Suprapubic skin (tissue), 3 donors: Measurements from ENCODE around the gene ZNF593.

Source experiments
- CTCF ChIP-seq, 2 donors: fragments of 200-600 bp in 1 of 2; fragments of 450-650 bp in 1 of 2; sonication (generic) in 1 of 2; IDR thresholded peaks; one replicate each; pipeline ENCODE4 v1.5.1; 2016 to 2019; ENCODE audit warnings: antibody characterized with exemption in 2 of 2, mild to moderate bottlenecking in 1 of 2, moderate library complexity in 1 of 2
- POLR2AphosphoS5 ChIP-seq, 3 donors: sonication (generic); formaldehyde crosslinking; IDR thresholded peaks; one replicate each; pipeline ENCODE4 v1.6.1; 2017; ENCODE audit warnings: antibody characterized with exemption in 3 of 3

- TF ChIP-seq CTCF (IDR thresholded peaks at IDR 0.05) (no peak), POLR2AphosphoS5 (IDR thresholded peaks at IDR 0.05) (no peak)
Observed at GRCh38 chr1:26203642-26204318, 34.1 kb downstream of the ZNF593 start.
